Measurements from ENCODE around the gene BRINP3. TPM values are rescaled to one million over a fixed set of nuclear protein-coding genes. Genes with fewer than 3 reads are reported as not detected.
A peak's percentile ranks its signal among the peaks of the same experiment; 100 is the strongest.
"Not testable (repeated sequence)": the region's sequence is repeated elsewhere in the genome, so short reads cannot be mapped to it uniquely, and the experiment has no call there.

The BRINP3 gene
- under 1 TPM in 1 of 4 donors, not detected in 3; 0.20 TPM for total RNA-seq

DNA sequence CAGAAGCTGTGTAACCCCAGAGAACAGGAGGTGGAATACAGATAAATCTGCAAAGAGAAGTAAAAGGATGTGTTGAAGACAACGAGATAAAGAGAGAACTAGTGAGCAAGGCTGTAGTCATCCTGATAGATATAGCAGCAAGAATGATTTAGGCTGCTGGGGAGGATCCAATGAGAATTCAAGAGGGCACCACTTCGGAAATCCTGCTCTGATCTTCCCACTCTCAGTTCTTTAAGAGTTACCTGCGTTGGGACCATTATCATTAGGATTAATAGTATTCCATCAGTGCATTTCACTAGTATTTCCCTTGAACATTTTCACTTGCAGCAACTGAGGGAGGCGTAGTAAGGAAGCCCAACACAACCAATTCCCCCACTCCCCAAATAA is at the start of gene BRINP3:
TSS of gene BRINP3 (minus strand) at position 103 of the 387 bp plus-strand sequence.
- peaks cover 12 to 40% (median 33%) of the 10 kb centered on the region in 3 donors for H3K27me3 ChIP-seq
- no peak within 1 kb of the TSS for H3K27ac ChIP-seq

DNA sequence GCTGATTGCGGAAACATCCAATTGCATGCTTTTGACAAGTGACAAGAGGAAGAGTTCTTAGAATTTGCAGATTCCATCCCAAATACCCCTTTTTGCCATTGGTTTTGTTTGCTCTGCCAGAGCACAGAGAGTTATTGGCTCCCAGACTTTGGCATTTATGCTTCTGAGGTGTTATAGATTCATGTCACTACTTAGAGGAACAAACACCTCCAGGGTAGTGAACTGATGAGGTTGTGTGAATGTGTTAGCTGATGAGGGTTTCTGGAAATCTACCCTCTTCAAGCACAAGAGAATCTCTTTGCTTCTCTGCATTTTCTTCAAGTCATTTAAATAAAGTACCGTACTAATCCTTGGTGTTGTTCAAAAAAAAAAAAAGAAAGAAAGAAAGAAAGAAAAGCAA is 33.9 kb upstream of the BRINP3 start:
- Histone ChIP-seq H3K27ac (no peak overlapping the region), H3K36me3 (no peaks in the 10 kb centered on the region), H3K27me3 (no peaks in the 10 kb centered on the region), H3K4me3 (no peak overlapping the region), H3K4me1 (no peaks in the 10 kb centered on the region), H3K9me3 (no peaks in the 10 kb centered on the region)
- intact Hi-C loops (cut with DNase I; ENCODE audit: low total_unique reads) (no loop called here), in situ Hi-C loops (cut with MboI; ENCODE audit: low sequenced_read_pairs in 4 of 4) (no loop called here)
- TF ChIP-seq, protein P1, sequence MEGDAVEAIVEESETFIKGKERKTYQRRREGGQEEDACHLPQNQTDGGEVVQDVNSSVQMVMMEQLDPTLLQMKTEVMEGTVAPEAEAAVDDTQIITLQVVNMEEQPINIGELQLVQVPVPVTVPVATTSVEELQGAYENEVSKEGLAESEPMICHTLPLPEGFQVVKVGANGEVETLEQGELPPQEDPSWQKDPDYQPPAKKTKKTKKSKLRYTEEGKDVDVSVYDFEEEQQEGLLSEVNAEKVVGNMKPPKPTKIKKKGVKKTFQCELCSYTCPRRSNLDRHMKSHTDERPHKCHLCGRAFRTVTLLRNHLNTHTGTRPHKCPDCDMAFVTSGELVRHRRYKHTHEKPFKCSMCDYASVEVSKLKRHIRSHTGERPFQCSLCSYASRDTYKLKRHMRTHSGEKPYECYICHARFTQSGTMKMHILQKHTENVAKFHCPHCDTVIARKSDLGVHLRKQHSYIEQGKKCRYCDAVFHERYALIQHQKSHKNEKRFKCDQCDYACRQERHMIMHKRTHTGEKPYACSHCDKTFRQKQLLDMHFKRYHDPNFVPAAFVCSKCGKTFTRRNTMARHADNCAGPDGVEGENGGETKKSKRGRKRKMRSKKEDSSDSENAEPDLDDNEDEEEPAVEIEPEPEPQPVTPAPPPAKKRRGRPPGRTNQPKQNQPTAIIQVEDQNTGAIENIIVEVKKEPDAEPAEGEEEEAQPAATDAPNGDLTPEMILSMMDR (IDR thresholded peaks at IDR 0.05 in 4 of 5, conservative IDR thresholded peaks at IDR 0.05 in 1 of 5) = no peak
- no peak for TF ChIP-seq POLR2A (IDR thresholded peaks at IDR 0.05)
- DNase-seq (no peak), ATAC-seq (no peak)

More for the DNA sequence above, at the start of gene BRINP3:
- in situ Hi-C loops (cut with MboI; ENCODE audit: low sequenced_read_pairs in 4 of 4) (no loop called here), intact Hi-C loops (cut with DNase I; ENCODE audit: low total_unique reads) (no loop called here)
- Histone ChIP-seq H3K4me1 (peaks cover 6 to 7% of the 10 kb centered on the region in 2 donors), H3K4me3 (peak within 1 kb of the TSS; percentile 25 to 53 (median 31)), H3K9me3 (no peaks in the 10 kb centered on the region), H3K36me3 (no peaks in the 10 kb centered on the region)
- ATAC-seq = no peak
- DNase-seq = no peak
- TF ChIP-seq, protein P1 (IDR thresholded peaks at IDR 0.05 in 4 of 5, conservative IDR thresholded peaks at IDR 0.05 in 1 of 5) = no peak
- TF ChIP-seq POLR2A (IDR thresholded peaks at IDR 0.05) = no peak

- no peak overlapping the region for H3K4me3 ChIP-seq
- no peaks in the 10 kb centered on the region for H3K36me3 ChIP-seq
- H3K27ac ChIP-seq = no peak overlapping the region
- in situ Hi-C loops (cut with MboI; ENCODE audit: low sequenced_read_pairs in 4 of 4) = no loop called here
- no peaks in the 10 kb centered on the region for H3K4me1 ChIP-seq
- TF ChIP-seq, protein P1 (IDR thresholded peaks at IDR 0.05 in 4 of 5, conservative IDR thresholded peaks at IDR 0.05 in 1 of 5) = no peak
- TF ChIP-seq POLR2A (IDR thresholded peaks at IDR 0.05) = no peak
- H3K9me3 ChIP-seq = no peaks in the 10 kb centered on the region
- DNase-seq = no peak
- no peak for ATAC-seq
- intact Hi-C loops (cut with DNase I; ENCODE audit: low total_unique reads) = no loop called here
- H3K27me3 ChIP-seq = no peaks in the 10 kb centered on the region
These were observed 29.7 kb upstream of the BRINP3 start for GRCh38 chr1:190507357-190507756.

DNA sequence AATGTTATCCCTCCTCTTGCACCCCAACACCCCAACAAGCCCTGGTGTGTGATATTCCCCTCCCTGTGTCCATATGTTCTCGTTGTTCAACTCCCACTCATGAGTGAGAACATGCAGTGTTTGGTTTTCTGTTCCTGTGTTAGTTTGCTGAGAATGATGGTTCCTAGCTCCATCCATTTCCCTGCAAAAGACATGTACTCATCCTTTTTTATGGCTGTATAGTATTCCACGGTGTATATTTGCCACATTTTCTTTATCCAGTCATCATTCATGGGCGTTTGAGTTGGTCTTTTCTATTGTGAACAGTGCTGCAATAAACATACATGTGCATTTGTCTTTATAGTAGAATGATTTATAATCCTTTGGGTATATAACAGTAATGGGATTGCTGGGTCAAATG is 26.9 kb upstream of the BRINP3 start:
- H3K4me1 ChIP-seq; DNase-seq; intact Hi-C loops (cut with DNase I; ENCODE audit: low total_unique reads); H3K4me3 ChIP-seq; ATAC-seq; H3K36me3 ChIP-seq; H3K27me3 ChIP-seq; H3K27ac ChIP-seq; in situ Hi-C loops (cut with MboI; ENCODE audit: low sequenced_read_pairs in 4 of 4); H3K9me3 ChIP-seq: not testable (repeated sequence)

DNA sequence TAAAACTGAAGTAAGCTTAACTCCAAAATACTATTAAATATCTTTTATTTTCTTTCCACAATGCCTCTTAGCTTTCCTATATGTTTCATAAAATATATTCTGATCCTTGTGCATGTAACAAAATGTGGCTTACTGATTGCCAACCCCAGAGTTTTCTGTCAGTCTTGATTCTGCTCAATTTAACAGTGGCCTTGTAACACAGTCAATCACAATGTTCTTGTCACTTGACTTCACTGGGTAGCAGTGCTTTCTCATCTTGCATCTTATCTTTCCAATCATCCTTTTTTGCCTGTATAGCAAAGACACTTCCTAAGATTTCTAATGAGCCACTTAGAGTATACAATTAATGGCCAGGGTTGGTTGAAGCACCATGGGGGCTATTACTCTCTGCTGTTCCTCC is 19.9 kb upstream of the BRINP3 start:
- intact Hi-C loops (cut with DNase I; ENCODE audit: low total_unique reads) (no loop called here), in situ Hi-C loops (cut with MboI; ENCODE audit: low sequenced_read_pairs in 4 of 4) (no loop called here)
- no peaks in the 10 kb centered on the region for H3K36me3 ChIP-seq
- no peaks in the 10 kb centered on the region for H3K27me3 ChIP-seq
- H3K4me1 ChIP-seq = no peaks in the 10 kb centered on the region
- DNase-seq (no peak), ATAC-seq (no peak)
- TF ChIP-seq, protein P1 (IDR thresholded peaks at IDR 0.05 in 4 of 5, conservative IDR thresholded peaks at IDR 0.05 in 1 of 5) = no peak
- no peak for TF ChIP-seq POLR2A (IDR thresholded peaks at IDR 0.05)
- no peak overlapping the region for H3K4me3 ChIP-seq
- H3K27ac ChIP-seq = no peak overlapping the region
- H3K9me3 ChIP-seq = no peaks in the 10 kb centered on the region

Data from gastrocnemius medialis (tissue), 4 donors.